Measurements from ENCODE around the gene AGPAT4. TPM values are rescaled to one million over a fixed set of nuclear protein-coding genes. Genes with fewer than 3 reads are reported as not detected.

The AGPAT4 gene
- total and polyA plus RNA-seq, 7 donors: under 0.01 to 16.6 (median 6.9) TPM

DNA sequence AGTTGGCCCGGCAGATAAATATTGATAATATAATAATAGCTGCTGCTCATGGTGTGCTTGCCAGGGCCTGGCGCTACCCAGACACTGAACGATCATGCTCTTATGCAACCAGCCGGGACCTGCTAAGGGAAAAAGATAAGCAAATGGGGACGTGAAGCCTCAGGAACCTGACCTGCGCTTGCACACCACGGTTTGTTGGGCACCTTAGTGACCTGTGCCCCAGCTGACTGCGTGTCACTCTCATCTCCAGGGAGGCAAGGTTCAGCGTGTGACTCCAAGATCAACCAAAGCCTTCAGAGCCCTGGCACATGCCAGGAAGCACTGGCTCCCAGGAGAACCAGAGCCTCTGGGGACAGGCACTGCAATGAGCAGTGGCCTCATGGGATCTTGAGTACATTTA, 111.1 kb downstream of the AGPAT4 start:
- peak; percentile 46 for DNase-seq
- H3K36me3 ChIP-seq: peaks cover 0 to 23% (median 0%) of the 10 kb centered on the region in 4 donors

DNA sequence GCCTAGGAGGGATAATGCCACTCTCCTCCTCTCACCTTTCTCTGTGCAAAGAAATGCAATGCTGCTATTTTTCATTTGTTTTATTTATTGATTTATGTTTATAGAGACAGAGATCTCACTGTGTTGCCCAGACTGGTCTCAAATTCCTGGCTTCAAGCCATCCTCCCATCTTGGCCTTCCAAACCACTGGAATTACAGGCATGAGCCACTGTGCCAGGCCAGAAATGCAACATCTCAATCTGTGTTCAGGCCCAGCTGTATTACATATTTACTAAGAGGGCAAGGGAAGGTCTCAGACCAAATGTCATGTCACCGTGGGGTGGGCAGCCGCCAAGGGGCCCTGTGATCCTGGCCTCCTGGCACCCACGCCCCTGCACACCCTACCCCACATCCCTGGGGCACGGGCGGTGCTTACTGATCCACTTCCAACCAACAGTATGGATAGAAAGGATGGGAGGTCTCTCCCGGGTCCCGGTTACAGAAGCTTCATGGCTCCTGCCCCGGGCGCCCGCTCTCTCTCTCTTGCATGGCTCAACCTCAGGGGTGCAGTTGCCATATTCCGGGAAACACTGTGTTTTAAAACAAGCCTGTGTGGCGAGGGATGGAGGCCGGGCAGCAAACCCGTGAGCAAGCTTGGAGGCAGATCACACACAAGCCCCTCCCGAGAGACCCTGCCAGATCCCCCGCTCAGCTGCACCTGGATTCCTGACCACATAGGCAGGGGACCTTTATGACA, 111.8 kb downstream of the AGPAT4 start:
- TF ChIP-seq EP300 (IDR thresholded peaks at IDR 0.05): no peak
- TF ChIP-seq, protein P1, sequence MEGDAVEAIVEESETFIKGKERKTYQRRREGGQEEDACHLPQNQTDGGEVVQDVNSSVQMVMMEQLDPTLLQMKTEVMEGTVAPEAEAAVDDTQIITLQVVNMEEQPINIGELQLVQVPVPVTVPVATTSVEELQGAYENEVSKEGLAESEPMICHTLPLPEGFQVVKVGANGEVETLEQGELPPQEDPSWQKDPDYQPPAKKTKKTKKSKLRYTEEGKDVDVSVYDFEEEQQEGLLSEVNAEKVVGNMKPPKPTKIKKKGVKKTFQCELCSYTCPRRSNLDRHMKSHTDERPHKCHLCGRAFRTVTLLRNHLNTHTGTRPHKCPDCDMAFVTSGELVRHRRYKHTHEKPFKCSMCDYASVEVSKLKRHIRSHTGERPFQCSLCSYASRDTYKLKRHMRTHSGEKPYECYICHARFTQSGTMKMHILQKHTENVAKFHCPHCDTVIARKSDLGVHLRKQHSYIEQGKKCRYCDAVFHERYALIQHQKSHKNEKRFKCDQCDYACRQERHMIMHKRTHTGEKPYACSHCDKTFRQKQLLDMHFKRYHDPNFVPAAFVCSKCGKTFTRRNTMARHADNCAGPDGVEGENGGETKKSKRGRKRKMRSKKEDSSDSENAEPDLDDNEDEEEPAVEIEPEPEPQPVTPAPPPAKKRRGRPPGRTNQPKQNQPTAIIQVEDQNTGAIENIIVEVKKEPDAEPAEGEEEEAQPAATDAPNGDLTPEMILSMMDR (IDR thresholded peaks at IDR 0.05): no peak
- TF ChIP-seq POLR2AphosphoS5 (IDR thresholded peaks at IDR 0.05): no peak
- TF ChIP-seq POLR2A (IDR thresholded peaks at IDR 0.05): no peak
- peak; percentile 62 for DNase-seq
- H3K27me3 ChIP-seq: no peaks in the 10 kb centered on the region
- intact Hi-C loops (cut with DNase I): loop anchor here (5.0 kb wide), 1 partner anchor 95 kb away; no protein-coding TSS in a partner anchor
- no peak overlapping the region for H3K4me3 ChIP-seq
- peaks cover 0 to 23% (median 0%) of the 10 kb centered on the region in 4 donors for H3K36me3 ChIP-seq
- H3K4me1 ChIP-seq: peaks cover 0 to 30% (median 26%) of the 10 kb centered on the region in 4 donors
- 92 to 94% methylated on average over 16 of the region's 16 CpGs for WGBS, 2 donors
- H3K9me3 ChIP-seq: no peaks in the 10 kb centered on the region
- peak overlapping the region in 2 of 4 donors; percentile 23 to 76 for H3K27ac ChIP-seq

More for the DNA sequence above, 111.1 kb downstream of the AGPAT4 start:
- WGBS, 2 donors: 87 to 90% methylated on average over 9 of the region's 9 CpGs
- Histone ChIP-seq H3K4me3 (no peak overlapping the region), H3K27me3 (no peaks in the 10 kb centered on the region), H3K4me1 (peaks cover 0 to 30% (median 26%) of the 10 kb centered on the region in 4 donors), H3K9me3 (no peaks in the 10 kb centered on the region), H3K27ac (no peak overlapping the region)
- intact Hi-C loops (cut with DNase I): loop anchor here (5.0 kb wide), 1 partner anchor 95 kb away; no protein-coding TSS in a partner anchor
- TF ChIP-seq POLR2A (IDR thresholded peaks at IDR 0.05) (no peak), POLR2AphosphoS5 (IDR thresholded peaks at IDR 0.05) (no peak), EP300 (IDR thresholded peaks at IDR 0.05) (no peak)
- TF ChIP-seq, protein P1 (IDR thresholded peaks at IDR 0.05): no peak

DNA sequence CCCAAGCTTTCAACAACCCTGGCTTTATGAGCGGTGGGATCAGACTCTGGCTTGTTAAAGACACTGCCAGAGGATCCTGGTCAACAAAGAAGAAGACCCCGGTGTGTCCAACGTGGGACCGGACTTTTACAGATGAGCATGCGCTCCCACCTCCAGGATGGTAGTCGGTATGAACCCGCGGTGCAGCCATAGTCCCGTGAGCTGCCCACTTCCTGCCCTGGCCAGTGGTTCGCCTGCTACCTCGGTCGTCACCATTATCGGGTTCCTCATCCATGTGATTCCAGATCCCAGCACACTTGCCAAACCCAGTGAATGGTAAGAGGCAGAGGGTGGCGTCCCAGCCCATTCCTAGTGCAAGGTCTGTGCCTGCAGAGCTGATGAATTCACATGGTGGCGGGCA, 112.7 kb downstream of the AGPAT4 start:
- Histone ChIP-seq H3K4me3 (no peak overlapping the region), H3K4me1 (peaks cover 0 to 30% (median 26%) of the 10 kb centered on the region in 4 donors), H3K36me3 (peaks cover 0 to 23% (median 0%) of the 10 kb centered on the region in 4 donors), H3K9me3 (no peaks in the 10 kb centered on the region), H3K27me3 (no peaks in the 10 kb centered on the region), H3K27ac (peak overlapping the region in 3 of 4 donors; percentile 42 to 76 (median 57))
- no peak for TF ChIP-seq POLR2A (IDR thresholded peaks at IDR 0.05)
- intact Hi-C loops (cut with DNase I): loop anchor here (5.0 kb wide), 1 partner anchor 96 kb away; no protein-coding TSS in a partner anchor
- 96% methylated on average over 15 of the region's 15 CpGs for WGBS, 2 donors
- DNase-seq: peak; percentile 46

DNA sequence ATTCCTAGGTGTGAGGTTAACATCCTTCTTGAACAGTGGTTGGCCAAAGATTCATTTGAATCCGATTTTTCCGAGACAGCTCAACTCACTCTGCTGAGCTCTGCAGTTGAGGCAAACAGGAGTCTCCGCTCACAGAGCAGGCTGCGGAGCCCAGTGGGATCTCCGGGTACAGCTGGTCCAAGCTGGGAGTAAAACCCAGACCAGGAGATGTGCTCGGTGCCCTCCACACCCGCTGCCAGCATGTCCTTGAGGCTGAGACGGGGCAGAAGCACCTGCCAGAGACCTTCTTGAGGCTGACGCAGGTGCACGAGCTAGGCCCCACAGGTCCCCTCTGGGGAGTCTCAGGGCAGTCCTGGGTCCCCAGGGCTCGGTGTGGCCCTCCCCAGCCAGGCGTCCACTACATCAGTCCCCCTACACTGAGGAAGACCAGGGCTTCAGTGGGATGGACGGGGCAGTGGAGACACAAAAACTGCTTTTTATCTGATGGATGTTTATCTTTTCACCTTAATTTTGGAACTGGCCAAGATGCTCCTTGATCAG, 119.0 kb downstream of the AGPAT4 start:
- 92 to 95% methylated on average over 13 of the region's 13 CpGs for WGBS, 2 donors
- intact Hi-C loops (cut with DNase I): no loop called here
- Histone ChIP-seq H3K27ac (no peak overlapping the region), H3K4me3 (no peak overlapping the region), H3K36me3 (peaks cover 0 to 15% (median 6%) of the 10 kb centered on the region in 4 donors), H3K27me3 (no peaks in the 10 kb centered on the region), H3K9me3 (no peaks in the 10 kb centered on the region), H3K4me1 (peaks cover 0 to 2% (median 0%) of the 10 kb centered on the region in 4 donors)
- TF ChIP-seq POLR2AphosphoS5 (IDR thresholded peaks at IDR 0.05) (no peak), POLR2A (IDR thresholded peaks at IDR 0.05) (no peak), EP300 (IDR thresholded peaks at IDR 0.05) (no peak)
- TF ChIP-seq, protein P1 (IDR thresholded peaks at IDR 0.05): no peak
- peak; percentile 52 for DNase-seq

DNA sequence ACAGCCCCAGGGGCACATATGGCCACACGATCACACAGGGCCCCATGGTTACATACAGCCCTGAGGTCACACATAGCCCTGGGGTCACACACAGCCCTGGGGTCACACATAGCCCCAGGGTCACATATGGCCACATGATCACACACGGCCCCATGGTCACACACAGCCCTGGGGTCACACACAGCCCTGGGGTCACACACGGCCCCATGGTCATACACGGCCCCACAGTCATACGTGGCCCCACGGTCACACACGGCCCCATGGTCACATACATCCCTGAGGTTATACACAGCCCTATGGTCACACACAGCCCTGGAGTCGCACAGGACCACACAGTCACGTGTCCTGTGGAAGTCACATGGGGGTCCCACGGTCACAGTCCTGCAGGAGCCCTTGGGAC, 120.1 kb downstream of the AGPAT4 start:
- TF ChIP-seq POLR2AphosphoS5 (IDR thresholded peaks at IDR 0.05) (no peak), EP300 (IDR thresholded peaks at IDR 0.05) (no peak), POLR2A (IDR thresholded peaks at IDR 0.05) (no peak)
- TF ChIP-seq, protein P1 (IDR thresholded peaks at IDR 0.05): no peak
- peaks cover 0 to 20% (median 6%) of the 10 kb centered on the region in 4 donors for H3K36me3 ChIP-seq
- peak; percentile 53 for DNase-seq
- no peaks in the 10 kb centered on the region for H3K4me1 ChIP-seq
- no peaks in the 10 kb centered on the region for H3K9me3 ChIP-seq
- H3K4me3 ChIP-seq: no peak overlapping the region
- WGBS, 2 donors: 92 to 95% methylated on average over 10 of the region's 10 CpGs
- no peaks in the 10 kb centered on the region for H3K27me3 ChIP-seq
- intact Hi-C loops (cut with DNase I): no loop called here
- H3K27ac ChIP-seq: no peak overlapping the region
